Duodenal mucosa (tissue), 2 donors: ENCODE data around the gene MAN2B2.
"Not testable (repeated sequence)": the region's sequence is repeated elsewhere in the genome, so short reads cannot be mapped to it uniquely, and the experiment has no call there.

Source experiments
- H3K27ac ChIP-seq: one replicate; pipeline ENCODE4 v1.7.0; 2013; ENCODE audit warnings: low read depth, low read length
- H3K27me3 ChIP-seq, 2 donors: one replicate each; pipeline ENCODE4 v1.7.0; 2013; ENCODE audit warnings: low read length in 2 of 2, control low read depth in 1 of 2; ENCODE audit not compliant: insufficient read depth in 2 of 2, control insufficient read depth in 1 of 2
- H3K36me3 ChIP-seq, 2 donors: one replicate each; pipeline ENCODE4 v1.7.0; 2013; ENCODE audit warnings: low read length in 2 of 2, control low read depth in 1 of 2; ENCODE audit not compliant: insufficient read depth in 2 of 2, control insufficient read depth in 1 of 2
- H3K4me1 ChIP-seq, 2 donors: one replicate each; pipeline ENCODE4 v1.7.0; 2013; ENCODE audit warnings: low read length in 2 of 2, control low read depth in 1 of 2; ENCODE audit not compliant: insufficient read depth in 2 of 2, control insufficient read depth in 1 of 2
- H3K4me3 ChIP-seq, 2 donors: one replicate each; pipeline ENCODE4 v1.7.0; 2013; ENCODE audit warnings: low read length in 2 of 2, low read depth in 1 of 2
- H3K9ac ChIP-seq, 2 donors: one replicate each; pipeline ENCODE4 v1.7.0; 2013; ENCODE audit warnings: low read length in 2 of 2, low read depth in 1 of 2
- H3K9me3 ChIP-seq, 2 donors: one replicate each; pipeline ENCODE4 v1.7.0; 2013; ENCODE audit warnings: low read length in 2 of 2, control low read depth in 1 of 2; ENCODE audit not compliant: control insufficient read depth in 1 of 2

The MAN2B2 gene

DNA sequence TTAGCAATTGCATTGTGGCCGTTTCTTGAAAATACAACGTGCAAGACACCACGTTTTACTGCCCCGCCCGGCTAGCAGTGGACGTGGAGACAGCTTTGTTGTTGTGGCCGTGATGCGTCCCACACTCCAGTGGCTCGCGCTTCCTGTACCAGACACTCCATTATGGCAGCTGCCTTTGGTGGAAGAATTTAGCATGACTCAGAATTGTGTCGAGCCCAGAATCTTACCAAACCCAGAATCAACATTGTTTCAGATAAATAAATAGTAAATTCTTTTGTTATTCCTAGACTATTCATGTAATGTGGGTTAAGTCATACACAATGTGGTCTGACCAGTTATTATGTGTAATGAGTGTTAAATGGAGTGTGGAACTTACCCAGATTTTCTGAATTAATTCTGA, 93.4 kb downstream of the MAN2B2 start:
- H3K4me1 ChIP-seq: peaks cover 0 to 4% of the 10 kb centered on the region in 2 donors
- no peaks in the 10 kb centered on the region for H3K36me3 ChIP-seq
- H3K27ac ChIP-seq: no peak overlapping the region
- no peak overlapping the region for H3K9ac ChIP-seq
- H3K27me3 ChIP-seq: peaks cover 14 to 18% of the 10 kb centered on the region in 2 donors
- no peak overlapping the region for H3K4me3 ChIP-seq
- no peaks in the 10 kb centered on the region for H3K9me3 ChIP-seq

- H3K4me3 ChIP-seq: no peak overlapping the region
- no peaks in the 10 kb centered on the region for H3K27me3 ChIP-seq
- H3K36me3 ChIP-seq: no peaks in the 10 kb centered on the region
- peaks cover 17 to 21% of the 10 kb centered on the region in 2 donors for H3K4me1 ChIP-seq
- H3K9ac ChIP-seq: no peak overlapping the region
- H3K9me3 ChIP-seq: no peaks in the 10 kb centered on the region
- H3K27ac ChIP-seq: no peak overlapping the region
These were observed 96.7 kb downstream of the MAN2B2 start for GRCh38 chr4:6671648-6672047.

DNA sequence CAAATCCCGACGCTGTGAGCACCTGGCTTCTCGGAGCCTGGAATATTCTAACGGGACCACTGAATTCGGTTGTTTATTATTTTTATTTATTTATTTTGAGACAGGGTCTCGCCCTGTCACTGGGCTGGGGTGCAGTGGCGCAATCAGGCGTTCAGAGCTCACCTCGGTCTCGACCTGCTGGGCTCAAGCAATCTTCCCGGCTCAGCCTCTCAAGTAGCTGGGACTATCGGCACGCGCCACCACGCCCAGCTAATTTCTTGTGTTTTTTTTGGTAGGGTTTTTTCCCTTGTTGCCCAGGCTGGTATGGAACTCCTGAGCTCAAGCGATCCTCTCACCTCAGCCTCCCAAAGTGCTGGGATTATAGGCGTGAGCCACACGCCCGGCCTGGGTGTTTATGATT, 97.1 kb downstream of the MAN2B2 start:
- no peak overlapping the region for H3K4me3 ChIP-seq
- no peak overlapping the region for H3K27ac ChIP-seq
- H3K27me3 ChIP-seq: no peaks in the 10 kb centered on the region
- no peaks in the 10 kb centered on the region for H3K9me3 ChIP-seq
- H3K9ac ChIP-seq: no peak overlapping the region
- H3K4me1 ChIP-seq: peaks cover 17 to 26% of the 10 kb centered on the region in 2 donors
- H3K36me3 ChIP-seq: no peaks in the 10 kb centered on the region

DNA sequence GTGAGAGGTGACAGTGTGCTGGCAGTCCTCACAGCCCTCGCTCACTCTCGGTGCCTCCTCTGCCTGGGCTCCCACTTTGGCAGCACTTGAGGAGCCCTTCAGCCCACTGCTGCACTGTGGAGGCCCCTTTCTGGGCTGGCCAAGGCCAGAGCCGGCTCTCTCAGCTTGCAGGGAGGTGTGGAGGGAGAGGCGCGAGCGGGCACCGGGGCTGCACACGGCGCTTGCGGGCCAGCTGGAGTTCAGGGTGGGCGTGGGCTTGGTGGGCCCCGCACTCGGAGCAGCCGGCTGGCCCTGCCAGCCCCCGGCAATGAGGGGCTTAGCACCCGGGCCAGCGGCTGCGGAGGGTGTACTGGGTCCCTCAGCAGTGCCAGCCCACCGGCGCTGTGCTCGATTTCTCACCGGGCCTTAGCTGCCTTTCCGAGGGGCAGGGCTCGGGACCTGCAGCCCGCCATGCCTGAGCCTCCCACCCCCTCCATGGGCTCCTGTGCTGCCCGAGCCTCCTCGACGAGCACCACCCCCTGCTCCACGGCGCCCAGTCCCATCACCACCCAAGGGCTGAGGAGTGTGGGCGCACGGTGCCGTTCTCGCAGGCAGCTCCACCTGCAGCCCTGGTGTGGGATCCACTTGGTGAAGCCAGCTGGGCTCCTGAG, 97.7 kb downstream of the MAN2B2 start:
- H3K4me1 ChIP-seq: peaks cover 17 to 30% of the 10 kb centered on the region in 2 donors
- H3K9me3 ChIP-seq, H3K4me3 ChIP-seq, H3K27ac ChIP-seq, H3K27me3 ChIP-seq, H3K9ac ChIP-seq, H3K36me3 ChIP-seq: not testable (repeated sequence)
